Trophoblast cell (in vitro differentiated cells and primary cell): Measurements from ENCODE around the gene GARIN5A.

Experiments
- DNase-seq, 2 donors: peaks; one replicate each; pipeline ENCODE4 v3.0.0-alpha.2; 2016
- H2AFZ ChIP-seq: 2 replicates; pipeline ENCODE4 v1.6.1; 2013; ENCODE audit warnings: low read length, moderate library complexity, mild to moderate bottlenecking; ENCODE audit not compliant: insufficient read depth, poor library complexity
- H2AK5ac ChIP-seq: 2 replicates; pipeline ENCODE4 v1.6.1; 2013; ENCODE audit warnings: mild to moderate bottlenecking, low read length
- H2BK120ac ChIP-seq: 2 replicates; pipeline ENCODE4 v1.6.1; 2013; ENCODE audit warnings: low read length, mild to moderate bottlenecking, moderate library complexity; ENCODE audit not compliant: insufficient read depth, poor library complexity
- H2BK12ac ChIP-seq: 2 replicates; pipeline ENCODE4 v1.6.1; 2013; ENCODE audit warnings: mild to moderate bottlenecking, low read length, moderate library complexity
- H2BK5ac ChIP-seq: 2 replicates; pipeline ENCODE4 v1.6.1; 2013; ENCODE audit warnings: low read length, low read depth, moderate library complexity, mild to moderate bottlenecking; ENCODE audit not compliant: poor library complexity
- H3K14ac ChIP-seq: 2 replicates; pipeline ENCODE4 v1.6.1; 2013; ENCODE audit warnings: mild to moderate bottlenecking, low read length
- H3K18ac ChIP-seq: 2 replicates; pipeline ENCODE4 v1.6.1; 2013; ENCODE audit warnings: mild to moderate bottlenecking, low read length
- H3K23ac ChIP-seq: 2 replicates; pipeline ENCODE4 v1.6.1; 2013; ENCODE audit warnings: low read length
- H3K27ac ChIP-seq: 2 replicates; pipeline ENCODE4 v1.5.1; 2013; ENCODE audit warnings: low read depth, mild to moderate bottlenecking, inconsistent platforms, low read length, moderate library complexity
- H3K27me3 ChIP-seq: 2 replicates; pipeline ENCODE4 v1.6.1; 2013; ENCODE audit warnings: inconsistent platforms, mild to moderate bottlenecking, low read length, moderate library complexity; ENCODE audit not compliant: insufficient read depth
- H3K36me3 ChIP-seq, 2 experiments: 1 replicate in 1 of 2; 2 replicates in 1 of 2; pipeline ENCODE4 v1.6.1; 2013; ENCODE audit warnings: low read length in 2 of 2, mild to moderate bottlenecking in 2 of 2, moderate library complexity in 1 of 2; ENCODE audit not compliant: insufficient read depth in 2 of 2, control insufficient read depth in 1 of 2
- H3K4ac ChIP-seq: 2 replicates; pipeline ENCODE4 v1.6.1; 2013; ENCODE audit warnings: low read depth, mild to moderate bottlenecking, low read length, moderate library complexity
- H3K4me1 ChIP-seq, 2 experiments: 1 replicate in 1 of 2; 2 replicates in 1 of 2; pipeline ENCODE4 v1.6.1; 2013; ENCODE audit warnings: low read length in 2 of 2, mild to moderate bottlenecking in 2 of 2, moderate library complexity in 1 of 2; ENCODE audit not compliant: insufficient read depth in 2 of 2, control insufficient read depth in 1 of 2
- H3K4me2 ChIP-seq: 2 replicates; pipeline ENCODE4 v1.6.1; 2013; ENCODE audit warnings: inconsistent platforms, mild to moderate bottlenecking, low read length, moderate library complexity
- H3K4me3 ChIP-seq: 2 replicates; pipeline ENCODE4 v1.5.1; 2013; ENCODE audit warnings: mild to moderate bottlenecking, low read depth, low read length, inconsistent platforms
- H3K79me1 ChIP-seq: one replicate; pipeline ENCODE4 v1.6.1; 2013; ENCODE audit warnings: low read length
- H3K79me2 ChIP-seq: 2 replicates; pipeline ENCODE4 v1.6.1; 2013; ENCODE audit warnings: low read length, mild to moderate bottlenecking; ENCODE audit not compliant: control insufficient read depth, insufficient read depth, poor library complexity
- H3K9ac ChIP-seq: 2 replicates; pipeline ENCODE4 v1.6.1; 2013; ENCODE audit warnings: mild to moderate bottlenecking, low read length
- H3K9me3 ChIP-seq: 2 replicates; pipeline ENCODE4 v1.6.1; 2013; ENCODE audit warnings: low read depth, mild to moderate bottlenecking, control low read depth, inconsistent platforms, low read length; ENCODE audit not compliant: insufficient read depth
- H4K12ac ChIP-seq: 2 replicates; pipeline ENCODE4 v1.6.1; 2013; ENCODE audit warnings: low read depth, mild to moderate bottlenecking, low read length, moderate library complexity
- H4K8ac ChIP-seq: 2 replicates; pipeline ENCODE4 v1.6.1; 2013; ENCODE audit warnings: low read depth, mild to moderate bottlenecking, low read length, moderate library complexity
- H4K91ac ChIP-seq: one replicate; pipeline ENCODE4 v1.6.1; 2013; ENCODE audit warnings: low read depth, mild to moderate bottlenecking, low read length, moderate library complexity
- WGBS: extraction: QIAGEN DNeasy Blood & Tissue Kit; methylation state at CpG from one replicate; pipeline ENCODE4 v1.1.7; 2013; ENCODE audit warnings: missing lambda C conversion rate; ENCODE audit not compliant: insufficient read length, insufficient coverage; ENCODE audit errors: extremely low coverage; 5-methylcytosine and 5-hydroxymethylcytosine counted together

Gene GARIN5A

GRCh38 chr19:50435627-50436026 lies 41.0 kb downstream of the GARIN5A start:
- Histone ChIP-seq H3K79me1 (peaks cover 7% of the 10 kb centered on the region), H3K9ac (no peak overlapping the region), H2BK120ac (no peak overlapping the region), H3K79me2 (peaks cover 2% of the 10 kb centered on the region), H3K4ac (no peak overlapping the region), H3K23ac (no peak overlapping the region), H2BK12ac (no peak overlapping the region), H2BK5ac (no peak overlapping the region), H3K27me3 (no peaks in the 10 kb centered on the region), H3K27ac (no peak overlapping the region), H3K4me3 (no peak overlapping the region), H4K91ac (no peak overlapping the region), H2AFZ (no peak overlapping the region), H3K18ac (no peak overlapping the region), H3K4me2 (no peak overlapping the region), H3K9me3 (no peaks in the 10 kb centered on the region), H4K12ac (no peak overlapping the region), H3K36me3 (no peaks in the 10 kb centered on the region), H3K4me1 (peaks cover 6 to 8% of the 10 kb centered on the region in 2 experiments), H2AK5ac (no peak overlapping the region), H4K8ac (no peak overlapping the region), H3K14ac (no peak overlapping the region)
- WGBS = no CpG with 5 or more reads among the region's 12 CpGs
- DNase-seq = no peak

GRCh38 chr19:50435221-50435620 lies 41.4 kb downstream of the GARIN5A start:
- H3K4me3 ChIP-seq = no peak overlapping the region
- no peak overlapping the region for H4K8ac ChIP-seq
- H2BK5ac ChIP-seq = no peak overlapping the region
- H3K27me3 ChIP-seq = no peaks in the 10 kb centered on the region
- no peak overlapping the region for H3K9ac ChIP-seq
- H2BK12ac ChIP-seq = no peak overlapping the region
- H3K9me3 ChIP-seq = no peaks in the 10 kb centered on the region
- no peak overlapping the region for H2BK120ac ChIP-seq
- H3K4ac ChIP-seq = no peak overlapping the region
- no peak overlapping the region for H4K12ac ChIP-seq
- H4K91ac ChIP-seq = no peak overlapping the region
- no peak for DNase-seq
- no peak overlapping the region for H2AK5ac ChIP-seq
- H3K27ac ChIP-seq = no peak overlapping the region
- no peak overlapping the region for H2AFZ ChIP-seq
- WGBS = no CpG with 5 or more reads among the region's 17 CpGs
- H3K79me2 ChIP-seq = peaks cover 2% of the 10 kb centered on the region
- no peak overlapping the region for H3K23ac ChIP-seq
- H3K4me1 ChIP-seq = peaks cover 6 to 8% of the 10 kb centered on the region in 2 experiments
- H3K18ac ChIP-seq = no peak overlapping the region
- no peak overlapping the region for H3K4me2 ChIP-seq
- peaks cover 7% of the 10 kb centered on the region for H3K79me1 ChIP-seq
- no peaks in the 10 kb centered on the region for H3K36me3 ChIP-seq
- no peak overlapping the region for H3K14ac ChIP-seq

GRCh38 chr19:50434525-50434924 lies 42.1 kb downstream of the GARIN5A start:
- Histone ChIP-seq H3K79me1 (peaks cover 7% of the 10 kb centered on the region), H3K9ac (no peak overlapping the region), H3K36me3 (no peaks in the 10 kb centered on the region), H3K4me1 (peaks cover 6 to 8% of the 10 kb centered on the region in 2 experiments), H4K12ac (no peak overlapping the region), H2AK5ac (no peak overlapping the region), H2BK12ac (no peak overlapping the region), H3K79me2 (peaks cover 2% of the 10 kb centered on the region), H3K27ac (no peak overlapping the region), H2BK5ac (no peak overlapping the region), H3K23ac (no peak overlapping the region), H3K4me3 (no peak overlapping the region), H4K8ac (no peak overlapping the region), H3K18ac (no peak overlapping the region), H3K4me2 (no peak overlapping the region), H2AFZ (no peak overlapping the region), H2BK120ac (no peak overlapping the region), H3K14ac (no peak overlapping the region), H3K27me3 (no peaks in the 10 kb centered on the region), H3K4ac (no peak overlapping the region), H4K91ac (no peak overlapping the region), H3K9me3 (no peaks in the 10 kb centered on the region)
- no peak for DNase-seq
- no CpG with 5 or more reads among the region's 12 CpGs for WGBS

GRCh38 chr19:50433201-50434180 lies 43.2 kb downstream of the GARIN5A start:
- Histone ChIP-seq H4K8ac (no peak overlapping the region), H3K27ac (no peak overlapping the region), H3K9me3 (peaks cover 3% of the 10 kb centered on the region), H3K4me2 (no peak overlapping the region), H4K12ac (no peak overlapping the region), H3K79me1 (peaks cover 7% of the 10 kb centered on the region), H3K27me3 (no peaks in the 10 kb centered on the region), H3K18ac (no peak overlapping the region), H2AFZ (no peak overlapping the region), H3K4me3 (no peak overlapping the region), H3K9ac (no peak overlapping the region), H2AK5ac (no peak overlapping the region), H2BK5ac (no peak overlapping the region), H3K23ac (no peak overlapping the region), H2BK12ac (no peak overlapping the region), H3K79me2 (peaks cover 2% of the 10 kb centered on the region), H3K4ac (no peak overlapping the region), H3K4me1 (peaks cover 6 to 8% of the 10 kb centered on the region in 2 experiments), H3K14ac (no peak overlapping the region), H3K36me3 (no peaks in the 10 kb centered on the region), H4K91ac (no peak overlapping the region), H2BK120ac (no peak overlapping the region)
- no peak for DNase-seq
- WGBS = no CpG with 5 or more reads among the region's 19 CpGs
